HCEC 1CT (cell line): ENCODE data around the gene USP13.
"Not testable (repeated sequence)": the region's sequence is repeated elsewhere in the genome, so short reads cannot be mapped to it uniquely, and the experiment has no call there.

Experiments used
- DNase-seq: peaks from one replicate; pipeline ENCODE4 v3.0.0-alpha.2; 2017

Gene USP13

GRCh38 chr3:179655236-179655635 lies 2.4 kb downstream of the USP13 start:
- DNase-seq, result no peak

- no peak for DNase-seq
Observed at GRCh38 chr3:179658606-179659005, 5.8 kb downstream of the USP13 start.

- no peak for DNase-seq
Observed at GRCh38 chr3:179660872-179661271, 8.0 kb downstream of the USP13 start.

GRCh38 chr3:179661777-179662176 lies 8.9 kb downstream of the USP13 start:
- DNase-seq, result no peak

- DNase-seq, result no peak
Observed at GRCh38 chr3:179663093-179663492, 10.3 kb downstream of the USP13 start.

GRCh38 chr3:179666030-179666429 lies 13.2 kb downstream of the USP13 start:
- no peak for DNase-seq

GRCh38 chr3:179666436-179667035 lies 13.7 kb downstream of the USP13 start:
- no peak for DNase-seq

GRCh38 chr3:179668429-179668828 lies 15.6 kb downstream of the USP13 start:
- no peak for DNase-seq

GRCh38 chr3:179670311-179670710 lies 17.5 kb downstream of the USP13 start:
- no peak for DNase-seq

GRCh38 chr3:179671309-179671708 lies 18.5 kb downstream of the USP13 start:
- DNase-seq, result no peak

GRCh38 chr3:179671747-179672242 lies 19.0 kb downstream of the USP13 start:
- DNase-seq, result no peak

- DNase-seq, result no peak
Observed at GRCh38 chr3:179672918-179673317, 20.1 kb downstream of the USP13 start.

GRCh38 chr3:179673523-179673922 lies 20.7 kb downstream of the USP13 start:
- no peak for DNase-seq

- DNase-seq, result no peak
Observed at GRCh38 chr3:179676081-179676480, 23.2 kb downstream of the USP13 start.

GRCh38 chr3:179677884-179678283 lies 25.0 kb downstream of the USP13 start:
- no peak for DNase-seq

GRCh38 chr3:179681492-179682263 lies 28.8 kb downstream of the USP13 start:
- no peak for DNase-seq

- DNase-seq, result no peak
Observed at GRCh38 chr3:179682426-179683080, 29.7 kb downstream of the USP13 start.

GRCh38 chr3:179683286-179683685 lies 30.4 kb downstream of the USP13 start:
- DNase-seq, result not testable (repeated sequence)

- no peak for DNase-seq
Observed at GRCh38 chr3:179687967-179688535, 35.2 kb downstream of the USP13 start.

- DNase-seq, result peak; percentile 29
Observed at GRCh38 chr3:179688850-179689249, 36.0 kb downstream of the USP13 start.

GRCh38 chr3:179694731-179695130 lies 41.9 kb downstream of the USP13 start:
- no peak for DNase-seq

GRCh38 chr3:179695672-179696313 lies 43.0 kb downstream of the USP13 start:
- DNase-seq, result no peak

- no peak for DNase-seq
Observed at GRCh38 chr3:179697736-179698332, 45.0 kb downstream of the USP13 start.
